Lower lobe of right lung (tissue), 2 donors: ENCODE measurements around the gene CADPS2. TPM values are rescaled to one million over a fixed set of nuclear protein-coding genes. Genes with fewer than 3 reads are reported as not detected.

Source experiments
- ATAC-seq, 2 donors: fragments of 200-7000 bp; cut with Tn5 transposase; one replicate each; pipeline ENCODE4 v1.9.1; 2020 to 2022; ENCODE audit warnings: mild to moderate bottlenecking in 2 of 2, moderate library complexity in 2 of 2
- DNase-seq: peaks from one replicate; pipeline ENCODE4 v3.0.0-alpha.2; 2020
- H3K27ac ChIP-seq: fragments of 200-600 bp; one replicate; pipeline ENCODE4 v1.8.0; 2022
- H3K27me3 ChIP-seq: fragments of 200-600 bp; one replicate; pipeline ENCODE4 v1.8.0; 2022; ENCODE audit warnings: low read depth
- H3K36me3 ChIP-seq: fragments of 200-600 bp; one replicate; pipeline ENCODE4 v1.8.0; 2022; ENCODE audit warnings: mild to moderate bottlenecking
- H3K4me1 ChIP-seq: fragments of 200-600 bp; one replicate; pipeline ENCODE4 v1.8.0; 2022
- H3K4me3 ChIP-seq: fragments of 200-600 bp; one replicate; pipeline ENCODE4 v1.8.0; 2022; ENCODE audit warnings: mild to moderate bottlenecking
- H3K9me3 ChIP-seq: fragments of 200-600 bp; one replicate; pipeline ENCODE4 v1.8.0; 2022
- CTCF ChIP-seq: fragments of 200-600 bp; IDR thresholded peaks from one replicate; pipeline ENCODE4 v1.8.0; 2022; ENCODE audit warnings: antibody characterized with exemption, mild to moderate bottlenecking
- intact Hi-C: fragments of 100-400 bp; cut with DNase I; formaldehyde crosslinking; loops from one replicate; pipeline ENCODE4 v1.11.0; 2022
- total RNA-seq: library from RNA; stranded (reverse); fragmentation: NEBNext Ultra II Directional; extraction: Animal tissue kit (Norgen Biotek cat#: 25700); gene quantifications from one replicate; pipeline ENCODE4 v1.2.1, GENCODE V29; 2021
- donor health status: DM: no; HTN: yes; CAD: no; lungs with severe emphysema.

Gene CADPS2
- total RNA-seq, 1 donor from 2014 or later, result 41.1 TPM

GRCh38 chr7:122902751-122903495 is 16.7 kb upstream of the CADPS2 start:
- Histone ChIP-seq H3K27me3 (no peaks in the 10 kb centered on the region), H3K4me3 (no peak overlapping the region), H3K27ac (no peak overlapping the region), H3K9me3 (no peaks in the 10 kb centered on the region), H3K36me3 (no peaks in the 10 kb centered on the region), H3K4me1 (no peaks in the 10 kb centered on the region)
- DNase-seq (no peak), ATAC-seq (no peak)
- TF ChIP-seq CTCF, result no peak
- intact Hi-C loops, result no loop called here

GRCh38 chr7:122901250-122901649 is 15.0 kb upstream of the CADPS2 start:
- H3K9me3 ChIP-seq, result no peaks in the 10 kb centered on the region

GRCh38 chr7:122896509-122896908 is 10.2 kb upstream of the CADPS2 start:
- H3K9me3 ChIP-seq, result no peaks in the 10 kb centered on the region
- ATAC-seq (no peak), DNase-seq (no peak)
- H3K36me3 ChIP-seq, result no peaks in the 10 kb centered on the region
- H3K4me3 ChIP-seq, result no peak overlapping the region
- no peaks in the 10 kb centered on the region for H3K4me1 ChIP-seq
- no peak for TF ChIP-seq CTCF
- H3K27me3 ChIP-seq, result no peaks in the 10 kb centered on the region
- no peak overlapping the region for H3K27ac ChIP-seq
- intact Hi-C loops, result no loop called here

More at GRCh38 chr7:122901250-122901649, 15.0 kb upstream of the CADPS2 start:
- intact Hi-C loops, result no loop called here
- Histone ChIP-seq H3K4me3 (no peak overlapping the region), H3K36me3 (no peaks in the 10 kb centered on the region), H3K4me1 (no peaks in the 10 kb centered on the region), H3K27me3 (no peaks in the 10 kb centered on the region), H3K27ac (no peak overlapping the region)
- no peak for DNase-seq
- ATAC-seq, result peak in 1 of 2 donors; percentile 73
- no peak for TF ChIP-seq CTCF

GRCh38 chr7:122893486-122893885 is 7.2 kb upstream of the CADPS2 start:
- Histone ChIP-seq H3K27ac (no peak overlapping the region), H3K9me3 (no peaks in the 10 kb centered on the region), H3K36me3 (no peaks in the 10 kb centered on the region), H3K4me1 (no peaks in the 10 kb centered on the region), H3K4me3 (no peak overlapping the region), H3K27me3 (no peaks in the 10 kb centered on the region)
- intact Hi-C loops, result no loop called here
- no peak for TF ChIP-seq CTCF
- ATAC-seq (no peak), DNase-seq (no peak)

GRCh38 chr7:122889116-122889515 is 2.9 kb upstream of the CADPS2 start:
- no peak for TF ChIP-seq CTCF
- no peaks in the 10 kb centered on the region for H3K9me3 ChIP-seq
- H3K27me3 ChIP-seq, result no peaks in the 10 kb centered on the region
- ATAC-seq (no peak), DNase-seq (no peak)
- H3K4me3 ChIP-seq, result no peak overlapping the region
- H3K36me3 ChIP-seq, result no peaks in the 10 kb centered on the region
- no peak overlapping the region for H3K27ac ChIP-seq
- H3K4me1 ChIP-seq, result peaks cover 13% of the 10 kb centered on the region
- intact Hi-C loops, result no loop called here
